GM21515 (cell line): Measurements from ENCODE around the gene COL26A1.
"Not testable (repeated sequence)": the region's sequence is repeated elsewhere in the genome, so short reads cannot be mapped to it uniquely, and the experiment has no call there.

ENCODE experiments used
- ATAC-seq: cut with Tn5 transposase; IDR thresholded peaks from one replicate; pipeline ENCODE4 v1.9.1; 2021; ENCODE audit not compliant: unreplicated experiment

COL26A1 gene

DNA sequence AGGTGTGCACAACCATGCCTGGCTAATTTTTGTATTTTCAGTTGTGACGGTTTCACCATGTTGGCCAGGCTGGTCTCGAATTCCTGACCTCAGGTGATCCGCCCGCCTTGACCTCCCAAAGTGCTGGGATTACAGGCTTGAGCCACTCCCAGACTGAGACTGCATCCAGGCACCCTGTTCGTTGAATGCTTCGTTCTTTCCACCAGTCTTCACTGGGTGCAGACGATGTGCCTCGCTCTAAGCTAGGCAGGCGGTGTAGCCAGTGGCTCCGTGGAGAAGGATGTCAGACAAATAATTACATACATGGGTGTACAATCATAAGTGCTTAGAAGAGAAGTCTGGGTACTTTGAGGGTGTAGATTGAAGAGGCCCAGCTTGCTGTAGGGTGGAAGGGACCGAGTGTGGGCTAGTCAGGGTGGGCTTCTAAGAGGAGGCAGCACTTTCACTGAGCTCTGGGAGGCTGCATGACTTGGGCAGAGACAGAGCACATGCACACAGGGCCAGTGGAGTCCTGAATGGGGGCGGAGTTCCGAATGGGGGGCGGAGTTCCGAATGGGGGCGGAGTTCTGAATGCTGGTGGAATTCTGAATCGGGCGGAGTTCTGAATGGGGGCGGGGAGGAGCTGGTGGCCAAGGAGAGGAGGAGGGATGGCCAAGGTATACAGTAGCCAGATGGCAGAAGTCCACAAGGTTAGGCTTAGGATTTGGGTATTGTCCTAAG, 74.3 kb downstream of the COL26A1 start:
- ATAC-seq, result no peak

DNA sequence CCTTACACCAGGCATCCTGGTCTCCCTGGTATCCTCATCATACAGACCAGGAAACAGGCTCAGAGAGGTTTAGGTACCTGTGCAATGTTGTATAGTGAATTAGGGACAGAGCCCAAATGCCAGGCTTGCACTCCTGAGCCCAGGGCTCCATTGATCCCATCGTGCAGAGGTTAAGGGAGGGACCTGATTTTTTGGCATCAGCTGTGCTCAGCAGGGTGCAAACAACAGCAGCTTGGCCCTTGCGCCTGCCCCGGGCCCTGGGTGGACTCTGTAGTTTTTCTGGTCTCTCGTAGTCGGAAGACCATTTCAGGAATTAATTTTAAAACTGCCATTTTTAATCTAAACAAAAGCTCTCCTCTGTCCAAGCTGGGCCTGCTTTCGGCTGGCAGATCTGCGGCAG, 79.2 kb downstream of the COL26A1 start:
- ATAC-seq, result no peak

DNA sequence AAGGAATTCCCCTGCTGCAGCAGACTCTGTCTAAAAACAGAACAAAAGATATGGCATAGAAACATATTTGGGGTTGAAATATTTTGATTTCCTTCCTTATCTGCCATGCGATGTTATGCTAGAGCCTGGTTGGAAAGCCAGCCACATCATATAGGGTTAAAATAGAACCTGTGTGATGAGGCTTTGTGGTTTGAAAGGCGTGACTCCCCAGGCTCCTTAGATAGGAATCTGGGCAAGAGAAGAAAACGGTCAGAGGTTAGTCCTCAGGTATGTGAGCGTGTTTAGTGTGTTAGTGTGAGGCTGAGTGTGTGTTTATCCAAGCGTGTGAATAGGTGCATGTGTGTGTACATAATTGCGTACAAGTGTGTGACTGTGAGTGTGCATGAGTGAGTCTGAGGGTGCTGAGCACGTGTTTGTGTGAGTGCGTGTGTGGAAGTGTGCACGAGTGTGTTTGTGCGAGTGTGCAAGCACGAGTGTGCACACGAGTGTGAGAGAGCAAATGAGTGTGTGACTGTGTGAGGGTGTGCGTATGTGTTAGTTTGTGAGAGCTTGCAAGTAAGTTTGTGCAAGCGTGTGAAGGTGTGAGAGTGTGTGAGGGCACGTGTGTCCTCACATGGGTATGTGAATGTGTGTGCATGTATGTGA, 79.9 kb downstream of the COL26A1 start:
- ATAC-seq, result no peak

DNA sequence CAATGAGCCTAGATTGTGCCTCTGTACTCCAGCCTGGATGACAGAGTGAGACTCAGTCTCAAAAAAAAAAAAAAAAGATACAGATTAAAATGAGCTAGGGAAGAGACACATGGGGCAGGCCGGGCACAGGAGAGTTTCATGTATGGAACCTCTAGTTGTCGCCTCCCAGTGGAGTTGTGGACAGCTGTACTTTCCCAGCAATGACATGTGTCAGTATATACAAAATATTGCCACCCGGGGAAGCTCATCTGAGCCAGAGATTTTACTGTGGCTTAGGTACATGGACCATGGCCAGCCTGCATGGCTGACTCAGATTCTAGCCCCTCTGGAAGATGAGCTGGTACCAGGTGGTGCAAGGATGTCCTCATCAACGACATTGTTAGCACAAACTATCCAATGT, 87.4 kb downstream of the COL26A1 start:
- no peak for ATAC-seq

DNA sequence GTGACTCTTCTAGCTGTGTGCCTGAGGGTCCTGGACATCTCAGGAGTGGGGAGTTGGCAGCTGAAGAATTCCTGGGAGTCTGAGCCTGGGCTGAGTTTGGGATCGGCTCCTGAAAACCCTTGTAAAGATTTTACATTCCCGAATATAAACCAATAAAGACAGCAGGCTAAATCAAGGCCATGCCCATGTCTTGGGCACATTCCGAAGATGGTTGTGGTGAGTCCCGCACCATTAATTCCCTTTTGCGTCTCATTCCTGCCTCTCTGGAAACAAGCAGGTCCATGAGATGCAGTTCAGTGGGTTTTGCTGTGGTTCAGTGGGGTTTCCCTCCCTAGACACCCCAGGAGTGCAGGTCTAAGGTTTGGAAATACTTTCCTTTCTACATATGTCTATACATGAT, 90.9 kb downstream of the COL26A1 start:
- ATAC-seq, result no peak

DNA sequence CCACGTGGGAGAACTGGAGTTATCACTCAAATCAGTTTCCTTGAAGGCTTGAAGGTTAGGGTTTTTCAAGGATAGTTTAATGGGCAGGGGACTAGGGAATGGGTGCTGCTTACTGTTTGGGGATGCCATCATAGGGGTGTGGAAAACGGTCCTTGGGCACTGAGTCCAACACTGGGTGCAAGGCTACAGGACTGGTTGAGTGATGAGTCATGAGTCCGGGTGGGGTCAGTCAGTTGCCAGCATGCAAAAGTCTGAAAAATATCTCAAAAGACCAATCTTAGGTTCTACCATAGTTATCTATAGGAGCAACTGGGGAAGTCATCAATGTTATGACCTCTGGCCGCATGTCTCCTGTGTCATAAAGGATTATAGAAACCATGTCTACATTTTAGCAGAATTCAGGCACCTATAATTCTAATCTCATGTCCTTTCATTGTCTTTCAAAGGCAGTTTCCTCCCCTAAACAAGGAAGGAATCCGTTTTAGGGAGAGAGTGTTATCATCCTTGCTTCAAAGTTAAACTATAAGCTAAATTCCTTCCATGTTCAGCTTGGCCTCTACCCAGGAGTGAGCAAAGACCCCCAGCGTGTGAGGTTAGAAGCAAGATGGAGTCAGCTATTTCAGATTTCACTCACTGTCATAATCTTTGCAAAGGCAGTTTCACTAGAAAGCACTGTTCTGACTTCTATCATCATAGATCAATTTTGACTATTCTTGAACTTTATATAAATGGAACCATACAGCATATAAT, 94.5 kb downstream of the COL26A1 start:
- ATAC-seq, result no peak

DNA sequence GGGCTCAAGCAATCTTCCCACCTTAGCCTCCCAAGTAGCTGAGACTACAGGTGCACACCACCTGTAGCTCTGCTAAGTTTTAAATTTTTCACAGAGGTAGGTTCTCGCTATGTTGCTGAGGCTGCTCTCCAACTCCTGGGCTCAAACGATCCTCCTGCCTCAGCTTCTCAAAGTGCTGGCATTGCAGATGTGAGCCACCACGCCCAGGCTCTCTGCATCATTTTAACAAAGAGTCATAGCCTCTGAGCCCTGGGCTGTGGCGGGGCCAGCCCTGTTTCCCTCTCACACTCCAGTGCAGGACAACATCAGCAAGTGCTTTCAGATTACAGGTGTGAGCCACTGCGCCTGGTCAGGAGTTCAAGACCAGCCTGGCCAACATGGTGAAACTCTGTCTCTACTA, 102.5 kb downstream of the COL26A1 start:
- no peak for ATAC-seq

DNA sequence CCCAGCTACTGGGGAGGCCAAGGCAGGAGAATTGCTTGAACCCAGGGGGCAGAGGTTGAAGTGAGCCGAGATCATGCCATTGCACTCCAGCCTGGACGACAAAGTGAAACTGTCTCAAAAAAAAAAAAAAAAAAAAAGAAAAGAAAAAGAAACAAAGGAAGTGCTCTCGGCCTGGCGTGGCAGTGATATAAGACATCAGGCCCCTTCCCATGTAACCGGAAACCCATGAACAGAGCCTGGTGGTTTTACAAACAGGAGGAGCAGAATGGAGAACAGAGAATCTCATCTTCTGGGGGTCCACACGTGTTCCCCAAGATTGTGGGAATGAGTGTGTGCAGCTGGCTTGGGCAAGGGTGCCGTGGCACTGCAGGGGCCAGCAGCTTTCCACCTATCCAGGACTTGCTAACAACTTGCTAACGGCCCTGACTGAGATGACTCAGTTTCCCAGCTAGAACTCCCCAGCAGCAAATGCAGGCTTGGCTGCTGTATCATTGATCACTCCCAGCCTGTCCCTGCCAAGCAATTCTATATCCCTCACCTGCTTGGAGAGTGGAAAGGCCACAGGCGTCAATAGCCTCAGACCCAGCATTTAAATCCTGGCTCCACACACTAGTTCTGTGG, 103.0 kb downstream of the COL26A1 start:
- ATAC-seq, result no peak

DNA sequence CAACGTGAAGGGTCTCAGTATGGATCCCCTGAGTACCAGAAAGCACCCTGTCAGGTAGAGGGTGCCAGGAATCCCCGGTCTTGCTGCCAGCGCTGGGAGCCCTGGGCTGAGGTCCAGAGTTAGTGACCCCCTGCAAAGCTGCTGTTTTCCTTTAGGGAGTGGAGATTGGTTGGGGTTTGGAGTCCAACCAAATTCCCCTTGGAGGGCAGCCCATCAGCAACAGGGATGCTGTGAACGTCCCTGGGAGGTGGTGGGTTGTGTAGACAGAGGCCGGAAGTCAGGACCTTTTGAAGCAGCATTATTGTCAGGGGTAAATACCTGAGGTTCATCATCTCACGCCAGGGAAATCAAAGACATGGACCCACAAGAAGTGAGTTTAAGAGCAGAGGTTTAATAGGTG, 104.2 kb downstream of the COL26A1 start:
- ATAC-seq, result no peak

DNA sequence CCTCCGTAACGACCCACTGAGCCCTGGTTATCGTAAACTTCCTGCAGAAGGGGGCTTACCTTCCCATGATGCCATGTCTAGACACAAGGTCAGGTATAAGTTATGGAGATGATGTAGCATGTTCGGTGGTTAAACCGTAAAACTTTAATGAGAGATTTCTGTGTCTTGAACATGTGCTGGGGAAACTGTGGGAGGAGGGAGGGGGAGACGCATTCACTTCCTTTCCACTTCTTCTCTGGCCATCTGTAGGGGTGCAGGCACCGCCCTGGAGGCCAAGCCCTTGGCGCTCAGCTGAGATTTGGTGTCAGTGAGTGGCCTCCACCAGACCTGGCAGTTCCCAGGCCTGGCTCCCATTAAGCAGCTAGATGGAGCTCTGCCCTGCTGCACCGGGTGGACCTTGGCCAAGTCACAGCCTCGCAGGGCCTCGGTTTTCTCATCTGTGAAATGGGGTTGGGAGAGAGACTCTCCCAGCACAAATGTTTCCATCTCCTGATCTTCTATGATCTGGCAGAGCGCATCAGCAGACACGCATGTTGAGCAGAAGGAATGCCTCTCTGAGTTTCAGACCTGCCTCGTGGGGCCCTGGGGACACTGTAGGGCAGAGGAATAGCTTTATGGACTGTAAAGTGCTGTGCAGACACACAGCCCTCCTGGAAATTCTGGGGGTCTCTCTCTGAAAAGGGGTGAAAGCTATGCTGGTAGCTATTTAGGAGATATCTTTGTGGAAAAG, 106.0 kb downstream of the COL26A1 start:
- ATAC-seq, result no peak

DNA sequence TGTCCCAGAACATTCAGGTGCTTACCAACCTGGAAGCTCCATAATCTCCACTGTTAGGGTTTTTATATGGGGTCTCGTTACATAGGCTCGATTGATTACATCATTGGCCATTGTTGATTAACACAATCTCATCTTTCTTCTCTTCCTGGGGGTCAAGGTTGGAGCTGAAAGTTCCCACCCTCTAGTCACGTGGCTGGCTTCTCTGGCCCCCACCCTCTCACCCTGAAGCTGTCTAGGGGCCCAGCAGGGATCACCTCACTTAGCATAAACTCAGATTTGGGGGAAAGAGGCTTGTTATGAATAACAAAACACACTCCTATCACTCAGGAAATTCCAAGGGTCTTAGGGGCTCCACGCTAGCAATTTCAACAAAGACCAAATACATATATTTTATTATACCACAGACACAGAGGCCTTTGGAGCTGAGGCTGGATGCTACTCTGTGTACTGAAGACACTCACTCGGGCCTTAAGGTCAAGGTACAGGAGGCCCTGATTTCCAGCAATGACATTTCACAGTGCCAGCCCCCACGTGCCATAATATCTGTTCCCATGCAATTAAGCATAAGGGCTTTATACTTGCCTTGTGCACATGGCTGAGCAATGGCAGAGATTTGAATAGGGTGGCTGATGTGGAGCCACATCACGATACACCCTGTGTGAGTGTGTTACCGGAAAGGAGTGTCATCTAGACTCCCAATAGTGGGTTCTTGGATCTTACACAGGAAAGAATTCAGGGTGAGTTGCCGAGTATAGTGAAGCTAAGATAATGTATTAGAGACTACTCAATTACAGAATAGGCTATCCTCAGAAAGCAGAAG, 108.2 kb downstream of the COL26A1 start:
- ATAC-seq, result no peak

DNA sequence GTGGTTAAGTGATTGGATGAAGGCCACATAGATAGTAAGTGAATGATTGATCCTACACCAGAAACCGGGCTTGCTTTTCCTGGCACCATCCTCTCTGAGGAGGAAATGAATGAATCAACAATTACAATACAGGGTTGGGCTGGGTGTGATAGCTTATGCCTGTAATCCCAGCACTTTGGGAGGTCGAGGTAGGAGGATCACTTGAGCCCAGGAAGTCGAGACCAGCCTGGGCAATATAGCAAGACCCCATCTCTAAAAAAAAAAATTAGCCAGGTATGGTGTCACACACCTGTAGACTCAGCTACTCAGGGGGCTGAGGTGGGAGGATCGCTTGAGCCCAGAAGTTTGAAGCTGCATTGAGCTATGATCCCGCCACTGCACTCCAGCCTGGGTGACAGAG, 111.5 kb downstream of the COL26A1 start:
- ATAC-seq, result no peak

DNA sequence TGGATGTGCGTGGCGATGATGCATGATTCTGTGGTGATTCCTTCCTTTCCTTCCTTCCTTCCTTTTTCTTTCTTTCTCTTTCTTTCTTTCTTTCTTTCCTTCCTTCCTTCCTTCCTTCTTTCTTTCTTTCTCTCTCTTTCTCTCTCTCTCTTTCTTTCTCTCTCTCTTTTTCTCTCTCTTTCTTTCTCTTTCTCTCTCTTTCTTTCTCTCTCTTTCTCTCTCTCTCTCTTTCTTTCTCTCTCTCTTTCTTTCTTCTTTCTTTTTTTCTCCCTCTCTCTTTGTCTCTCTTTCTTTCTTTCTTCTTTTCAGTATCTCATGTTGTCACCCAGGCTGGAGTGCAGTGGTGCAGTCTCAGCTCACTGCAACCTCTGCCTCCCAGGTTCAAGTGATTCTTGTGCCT, 113.0 kb downstream of the COL26A1 start:
- not testable (repeated sequence) for ATAC-seq

DNA sequence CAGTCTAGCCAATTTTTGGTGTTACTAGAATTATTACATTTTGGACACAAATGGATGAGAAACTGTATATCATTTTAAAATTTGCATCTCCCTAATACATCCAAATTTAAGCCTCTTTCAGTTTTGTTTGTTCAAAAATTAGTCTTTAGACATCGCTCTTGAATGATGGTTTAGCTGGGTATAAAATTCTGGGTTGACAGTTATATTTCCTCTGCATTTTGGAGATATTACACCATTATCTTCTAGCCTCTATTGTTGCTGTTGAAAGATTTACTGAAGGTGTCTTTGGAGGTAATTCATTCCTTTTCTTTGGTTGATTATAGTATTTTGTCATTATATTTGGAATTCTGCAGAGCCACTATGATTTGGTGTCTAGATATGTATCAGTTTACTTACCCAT, 116.5 kb downstream of the COL26A1 start:
- ATAC-seq, result no peak

DNA sequence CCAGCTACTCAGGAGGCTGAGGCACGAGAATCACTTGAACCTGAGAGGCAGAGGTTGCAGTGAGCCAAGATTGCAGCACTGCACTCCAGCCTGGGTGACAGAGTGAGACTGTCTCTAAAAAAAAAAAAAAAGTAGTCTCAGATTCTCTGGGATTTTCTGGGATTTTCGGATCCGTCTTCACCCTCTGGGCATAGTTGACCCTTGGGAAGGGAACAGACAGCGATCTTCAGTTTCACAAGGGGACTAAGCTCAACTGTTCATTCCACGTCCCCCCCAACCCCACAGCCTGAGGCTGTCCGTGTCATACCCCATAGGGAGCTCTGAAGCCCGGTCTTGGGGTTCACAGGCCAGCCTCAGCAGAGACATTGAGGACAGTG, 123.4 kb downstream of the COL26A1 start:
- not testable (repeated sequence) for ATAC-seq

DNA sequence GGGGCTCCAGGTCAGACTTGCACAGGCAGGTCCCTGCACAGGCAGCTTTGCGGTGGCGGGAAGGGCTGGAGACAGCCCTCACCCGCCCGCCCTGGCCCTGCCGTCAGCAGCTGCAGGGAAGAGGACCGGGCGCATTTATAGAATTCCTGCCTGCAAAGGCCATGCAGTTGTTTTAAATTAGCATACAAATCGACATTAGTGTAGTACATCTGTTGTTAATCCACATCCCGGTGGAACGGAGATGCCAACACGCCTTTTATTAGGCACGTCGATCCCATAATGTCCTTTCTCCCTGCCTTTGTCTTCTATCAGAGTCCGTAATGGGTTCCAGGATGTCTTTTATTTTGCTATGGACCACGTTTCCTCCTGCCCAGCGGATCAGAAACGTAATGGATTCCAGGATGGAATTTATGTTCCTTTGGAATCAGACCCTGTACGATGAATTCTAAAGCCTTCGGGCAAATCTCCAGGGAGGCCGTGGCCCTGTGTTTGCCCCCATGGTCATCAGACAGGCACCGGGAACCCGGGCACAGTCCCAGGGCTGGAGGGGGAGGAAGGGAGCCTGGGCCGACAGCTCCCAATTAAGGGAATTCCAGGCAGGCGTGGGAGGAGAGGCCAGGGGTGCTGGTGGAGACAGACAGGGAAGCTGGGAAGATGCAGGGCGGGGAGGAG, 123.9 kb downstream of the COL26A1 start:
- ATAC-seq, result no peak

DNA sequence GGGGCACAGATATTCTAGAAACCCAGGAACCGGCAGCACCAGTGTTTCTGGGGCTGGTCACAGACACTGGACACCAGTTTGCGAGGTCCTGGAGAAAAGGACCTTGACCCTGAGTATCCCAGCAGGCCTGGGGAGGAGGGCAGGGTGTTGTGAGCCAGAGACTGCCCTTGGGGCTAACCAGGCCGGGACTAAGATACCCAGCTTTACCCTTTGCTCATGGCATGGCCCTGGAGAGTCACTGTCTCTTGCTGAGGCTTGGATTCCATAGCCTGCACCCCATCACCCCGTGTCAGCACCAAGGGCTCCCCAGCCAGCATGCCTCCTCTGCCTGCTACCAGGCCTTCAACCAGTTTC, 124.4 kb downstream of the COL26A1 start:
- no peak for ATAC-seq

DNA sequence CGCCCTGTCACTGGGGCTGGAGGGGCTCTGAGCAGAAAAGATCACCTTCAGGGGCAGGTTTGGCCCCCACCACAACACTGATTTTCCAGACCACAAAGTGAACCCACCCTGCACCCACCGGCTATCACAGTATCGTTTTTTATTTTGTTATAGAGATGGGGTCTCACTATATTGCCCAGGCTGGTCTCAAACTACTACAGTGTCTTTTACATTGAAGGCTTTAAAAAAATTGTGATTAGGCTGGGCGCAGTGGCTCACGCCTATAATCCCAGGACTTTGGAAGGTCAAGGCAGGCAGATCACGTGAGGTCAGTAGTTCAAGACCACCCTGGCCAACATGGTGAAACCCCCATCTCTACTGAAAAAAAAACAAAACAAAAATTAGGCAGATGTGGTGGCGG, 125.1 kb downstream of the COL26A1 start:
- no peak for ATAC-seq

DNA sequence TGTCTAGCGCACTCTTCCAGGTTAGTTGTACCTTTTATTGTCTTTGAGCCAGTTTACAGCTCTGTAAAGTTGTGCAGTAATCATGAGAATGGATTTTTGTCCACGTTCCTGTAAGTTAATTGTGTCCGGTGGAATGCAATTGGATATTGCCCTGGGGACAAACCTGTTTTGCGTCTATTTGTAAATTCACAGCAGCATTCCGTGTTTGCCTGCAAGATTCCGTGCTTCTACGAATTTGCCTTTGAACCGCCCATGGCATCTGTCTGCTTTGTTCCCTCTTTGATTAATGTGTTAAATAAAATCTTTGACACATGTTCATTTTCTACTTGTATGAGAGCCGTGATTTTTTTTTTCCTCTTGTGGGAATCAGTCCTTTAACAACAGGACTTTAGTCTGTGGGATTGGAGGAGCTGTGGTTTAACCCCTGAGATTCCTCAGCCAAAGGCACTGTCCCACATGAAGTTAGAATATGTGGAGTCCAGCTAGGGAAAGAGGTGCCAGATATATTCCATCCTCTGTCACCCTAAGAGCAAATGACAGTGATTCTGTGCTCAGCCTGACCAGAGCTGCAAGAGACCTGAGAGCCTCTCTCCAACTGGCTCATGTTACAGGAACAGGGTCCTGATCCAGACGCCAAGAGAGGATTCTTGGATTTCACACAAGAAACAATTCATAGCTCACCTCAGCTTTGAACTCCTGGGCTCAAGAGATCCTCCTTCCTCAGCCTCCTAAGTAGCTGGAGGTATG, 126.3 kb downstream of the COL26A1 start:
- no peak for ATAC-seq
